NCI-H526 treated with DMSO at 0.1 percent for 48 hours (cell line): ENCODE results near the gene CDC42EP5.

ENCODE experiments used
- DNase-seq: peaks from one replicate; lab custom pipeline; 2025; lab: John Stamatoyannopoulos, UW

Gene CDC42EP5

DNA sequence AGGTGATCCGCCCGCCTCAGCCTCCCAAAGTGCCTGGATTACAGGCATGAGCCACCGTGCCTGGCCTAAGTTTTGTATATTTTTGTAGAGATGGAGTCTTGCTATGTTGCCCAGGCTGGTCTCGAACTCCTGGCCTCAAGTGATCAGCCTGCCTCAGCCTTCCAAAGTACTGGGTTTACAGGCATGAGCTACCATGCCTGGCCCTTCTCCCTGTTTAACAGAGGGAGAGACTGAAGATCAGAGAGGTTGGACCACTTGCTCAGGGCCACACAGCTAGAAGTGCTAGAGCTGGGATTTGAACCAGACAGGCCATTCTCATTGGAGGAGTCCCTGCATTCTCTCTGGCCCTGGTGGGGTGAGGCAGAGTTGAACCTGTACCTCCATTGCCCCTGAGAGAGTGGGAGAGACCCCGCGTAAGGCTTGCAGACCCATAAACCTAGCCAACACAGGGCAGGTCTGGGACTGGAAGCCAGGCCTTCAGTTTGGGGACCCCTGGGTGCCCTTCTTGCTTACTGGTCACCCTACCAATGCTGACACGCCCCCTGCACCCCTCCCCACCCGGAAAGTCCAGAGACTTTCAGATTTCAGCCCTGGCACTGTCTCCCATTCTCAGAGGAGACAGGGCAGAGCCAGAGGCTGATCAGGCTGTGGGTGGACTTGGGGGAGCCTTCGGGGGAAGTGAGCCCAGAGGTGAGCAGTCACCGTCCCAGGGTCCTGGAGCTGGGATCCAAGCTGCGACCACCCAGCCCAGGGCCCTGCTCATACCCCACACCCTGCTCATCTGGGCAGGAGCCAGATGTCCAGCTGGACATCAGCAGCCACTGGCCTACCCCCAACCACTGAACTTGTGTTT, 44.5 kb downstream of the CDC42EP5 start:
- no peak for DNase-seq

DNA sequence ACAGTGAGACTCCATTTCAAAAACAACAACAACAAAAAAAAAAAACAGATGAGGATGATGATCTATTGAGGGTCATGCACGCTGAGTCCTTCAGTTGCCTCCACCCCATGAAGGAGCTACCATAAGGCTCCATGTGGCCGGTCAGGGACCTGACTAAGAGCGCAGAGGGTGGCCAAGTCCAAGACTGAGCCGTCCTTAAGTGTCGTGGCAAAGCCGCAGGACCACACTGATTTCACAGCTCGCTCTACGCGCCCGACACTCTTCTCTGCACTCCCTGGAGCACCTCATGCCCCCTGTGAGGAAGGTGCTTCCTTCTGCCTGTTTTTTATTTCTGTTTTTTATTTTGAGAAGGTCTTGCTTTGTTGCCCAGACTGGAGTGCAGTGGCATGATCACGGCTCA, 45.5 kb downstream of the CDC42EP5 start:
- DNase-seq = no peak

DNA sequence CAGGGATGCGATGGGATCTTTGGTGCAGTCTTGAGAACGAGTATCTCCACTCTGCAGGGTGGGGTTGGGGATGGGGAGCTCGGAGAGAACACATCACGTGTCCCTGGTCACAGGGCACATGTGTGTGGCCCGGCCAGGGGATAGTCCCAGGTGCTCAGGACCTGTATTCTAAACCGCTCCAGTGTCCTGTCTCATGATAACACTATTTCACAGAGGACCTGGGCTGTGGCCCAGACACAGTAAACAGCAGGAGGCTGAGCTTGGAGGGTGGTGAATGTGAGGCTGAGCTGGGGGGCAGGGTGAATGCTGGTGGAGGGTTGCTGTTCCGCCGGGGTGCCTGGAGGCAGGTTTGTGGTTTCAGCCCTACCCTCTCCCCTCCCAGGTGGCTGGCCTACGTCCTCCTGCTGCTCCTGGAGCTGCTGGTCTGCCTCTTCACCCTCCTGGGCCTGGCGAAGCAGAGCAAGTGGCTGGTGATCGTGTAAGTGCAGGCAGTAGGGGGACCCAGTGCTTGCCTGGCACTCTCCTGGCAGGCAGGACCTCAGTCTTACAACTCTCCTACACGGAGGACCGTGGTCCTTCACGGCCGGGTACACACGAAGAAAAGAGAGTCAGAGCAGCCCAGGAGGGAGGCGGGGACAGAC, 46.7 kb downstream of the CDC42EP5 start:
- no peak for DNase-seq

DNA sequence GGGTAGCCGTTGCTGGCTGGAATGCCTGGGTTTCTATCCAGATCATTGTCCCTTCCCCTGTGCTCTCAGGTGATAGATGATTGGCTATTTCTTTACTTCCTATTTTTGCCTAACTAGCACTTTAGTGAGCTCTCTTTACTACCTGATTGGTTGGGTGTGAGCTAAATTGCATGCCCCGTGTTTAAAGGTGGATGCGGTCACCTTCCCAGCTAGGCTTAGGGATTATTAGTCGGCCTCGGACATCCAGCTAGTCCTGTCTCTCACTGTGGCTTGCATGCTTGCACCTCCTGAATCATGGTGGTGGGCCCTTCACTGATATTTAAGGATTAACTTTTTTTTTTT, 47.7 kb downstream of the CDC42EP5 start:
- DNase-seq = no peak

DNA sequence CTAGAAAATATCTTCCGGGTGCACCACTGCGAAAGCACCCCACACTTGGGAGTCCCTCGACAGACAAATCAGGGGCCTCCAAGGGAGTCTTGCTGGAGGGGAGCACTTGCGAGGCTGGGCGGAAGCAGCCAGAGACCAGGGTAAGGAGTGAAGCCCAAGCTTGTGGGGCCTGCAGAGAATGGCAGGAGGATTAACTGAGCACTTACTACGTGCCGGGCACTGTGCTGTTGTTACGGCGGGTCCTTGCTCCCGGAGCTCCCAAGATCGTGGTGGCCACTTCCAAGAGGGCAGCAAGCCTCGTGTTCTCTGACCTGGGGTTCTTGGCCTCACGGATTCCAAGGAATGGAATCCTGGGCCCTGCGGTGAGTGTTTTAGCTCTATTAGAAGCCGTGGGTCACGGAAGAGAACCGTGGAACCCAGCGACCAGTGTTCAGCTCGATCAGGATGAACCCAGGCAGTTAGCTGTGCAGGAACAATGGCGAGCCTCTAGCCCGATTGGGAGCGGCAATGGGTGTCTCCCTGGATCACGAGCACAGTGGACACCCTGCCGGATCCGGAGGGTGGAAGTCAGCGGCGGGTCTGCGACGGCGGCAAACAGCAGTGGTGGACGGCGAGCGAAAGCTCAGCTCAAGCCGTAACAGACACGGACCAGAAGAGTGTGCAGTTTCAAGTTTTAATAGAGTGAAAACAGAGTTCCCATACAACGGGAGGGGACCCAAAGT, 48.3 kb downstream of the CDC42EP5 start:
- DNase-seq = no peak

DNA sequence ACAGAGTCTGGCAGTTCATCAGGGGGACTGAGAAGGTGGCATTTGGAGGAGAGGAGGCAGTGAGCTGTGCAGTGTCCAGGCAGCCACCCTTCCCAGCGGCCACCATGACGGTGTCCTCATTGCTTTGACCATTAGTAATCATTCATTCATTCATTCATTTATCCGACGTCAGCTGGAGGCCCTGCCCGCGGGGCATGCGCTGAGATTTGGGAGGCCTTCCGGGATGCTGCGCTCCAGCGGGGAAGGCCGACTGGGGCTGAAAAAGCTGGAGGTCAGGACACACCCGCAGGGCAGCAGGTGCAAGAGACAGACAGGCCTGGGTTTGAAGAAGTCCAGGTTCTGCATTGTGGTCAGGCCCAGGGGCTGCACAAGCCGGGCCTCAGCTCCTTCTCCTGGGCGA, 48.9 kb downstream of the CDC42EP5 start:
- no peak for DNase-seq

DNA sequence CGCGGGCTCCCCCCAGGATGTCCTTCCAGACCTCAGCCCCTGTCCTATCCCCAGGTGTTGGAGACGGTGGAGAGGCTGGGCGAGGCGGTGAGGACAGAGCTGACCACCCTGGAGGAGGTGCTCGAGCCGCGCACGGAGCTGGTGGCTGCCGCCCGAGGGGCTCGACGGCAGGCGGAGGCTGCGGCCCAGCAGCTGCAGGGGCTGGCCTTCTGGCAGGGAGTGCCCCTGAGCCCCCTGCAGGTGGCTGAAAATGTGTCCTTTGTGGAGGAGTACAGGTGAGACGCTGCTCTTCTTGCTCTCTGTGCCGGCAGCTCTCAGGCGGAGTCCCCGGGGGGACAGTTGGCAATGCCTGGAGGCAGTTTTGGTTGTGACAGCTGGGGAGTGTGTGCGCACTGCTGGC, 51.0 kb downstream of the CDC42EP5 start:
- DNase-seq = no peak

DNA sequence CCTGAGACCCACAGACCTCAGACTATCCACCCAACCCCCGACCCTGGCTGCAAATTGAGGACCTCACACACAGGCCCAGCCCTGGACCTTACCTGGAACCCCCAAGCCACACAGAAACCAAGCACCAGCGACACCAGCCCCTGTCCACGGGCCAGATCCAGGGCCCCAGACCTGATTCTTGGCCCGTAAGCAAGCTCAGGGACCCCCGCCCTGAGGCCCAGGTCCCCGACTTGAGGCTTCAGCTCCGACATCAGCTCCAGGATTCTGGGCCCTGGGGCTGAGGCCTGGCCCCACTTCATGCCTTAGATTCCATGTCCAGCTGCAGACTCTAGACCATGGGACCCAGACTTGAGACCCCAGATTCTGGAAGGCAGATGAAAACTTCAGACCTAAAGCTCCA, 51.6 kb downstream of the CDC42EP5 start:
- DNase-seq = no peak

DNA sequence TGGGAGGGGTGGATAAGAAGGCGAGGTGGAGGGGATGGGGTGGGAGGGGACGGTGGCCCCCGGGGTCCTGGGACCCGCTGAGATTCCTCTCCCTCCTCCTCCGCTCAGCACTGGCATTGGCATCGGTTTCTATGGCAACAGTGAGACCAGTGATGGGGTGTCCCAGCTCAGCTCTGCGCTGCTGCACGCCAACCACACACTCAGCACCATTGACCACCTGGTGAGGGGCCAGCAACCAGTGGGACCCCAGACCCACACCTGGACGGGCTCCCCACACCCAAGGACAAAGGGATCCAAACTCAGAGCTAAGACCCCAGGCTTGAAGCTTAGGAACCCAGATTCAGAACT, 52.0 kb downstream of the CDC42EP5 start:
- DNase-seq = no peak

DNA sequence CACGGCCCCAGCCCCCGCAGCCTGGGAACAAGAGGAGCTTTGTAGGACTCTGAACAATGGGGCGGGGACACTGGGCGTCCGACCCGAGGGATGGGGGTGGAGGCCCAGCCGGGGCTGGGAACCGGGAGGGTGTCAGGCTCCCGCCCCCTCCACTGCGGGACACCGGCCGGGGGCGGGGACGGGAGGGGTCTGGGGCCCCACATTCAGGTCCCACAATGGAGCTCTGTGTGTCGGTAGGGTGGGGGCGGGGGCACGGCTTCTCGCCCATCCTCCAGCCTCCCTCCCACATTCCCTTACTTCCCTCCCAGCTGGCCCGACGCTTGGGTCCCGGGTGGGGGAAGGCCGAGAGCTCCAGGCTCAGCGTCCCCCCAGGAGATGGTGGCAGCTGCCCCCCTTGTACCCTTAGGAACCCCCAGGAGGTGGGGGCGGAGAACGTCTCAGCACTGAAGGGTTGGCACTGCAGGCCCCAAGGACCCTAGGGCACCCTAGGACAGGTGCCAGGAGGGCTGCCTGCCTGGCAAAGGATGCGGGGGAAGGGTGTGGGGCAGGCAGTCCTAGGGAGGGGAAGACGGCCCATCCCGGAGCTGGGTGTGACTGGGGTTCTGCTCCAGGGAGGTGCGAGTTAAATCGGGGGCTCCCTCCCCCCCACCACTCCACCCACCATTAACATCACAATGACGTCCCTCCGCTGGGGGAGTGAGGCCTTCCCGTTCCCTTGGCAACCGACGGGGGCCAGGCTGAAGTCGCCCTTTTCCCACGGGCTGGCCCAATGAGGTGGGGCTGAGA, 52.5 kb downstream of the CDC42EP5 start:
- DNase-seq = no peak

DNA sequence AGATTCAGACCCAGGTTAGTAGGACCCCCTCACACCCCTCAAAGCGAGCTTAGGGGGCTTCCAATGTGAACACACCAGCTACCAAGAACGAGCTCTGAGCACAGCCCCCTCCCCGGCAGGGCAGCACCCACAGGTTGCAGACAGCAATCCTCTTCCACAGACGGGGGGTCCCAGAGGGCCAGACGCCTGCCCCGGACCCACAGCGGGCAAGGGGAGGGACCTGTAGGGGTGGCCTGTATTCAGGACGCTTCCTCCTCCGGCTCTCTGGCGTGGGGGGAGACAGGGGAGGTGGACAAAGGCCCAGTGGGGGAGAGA, 53.1 kb downstream of the CDC42EP5 start:
- DNase-seq = no peak

DNA sequence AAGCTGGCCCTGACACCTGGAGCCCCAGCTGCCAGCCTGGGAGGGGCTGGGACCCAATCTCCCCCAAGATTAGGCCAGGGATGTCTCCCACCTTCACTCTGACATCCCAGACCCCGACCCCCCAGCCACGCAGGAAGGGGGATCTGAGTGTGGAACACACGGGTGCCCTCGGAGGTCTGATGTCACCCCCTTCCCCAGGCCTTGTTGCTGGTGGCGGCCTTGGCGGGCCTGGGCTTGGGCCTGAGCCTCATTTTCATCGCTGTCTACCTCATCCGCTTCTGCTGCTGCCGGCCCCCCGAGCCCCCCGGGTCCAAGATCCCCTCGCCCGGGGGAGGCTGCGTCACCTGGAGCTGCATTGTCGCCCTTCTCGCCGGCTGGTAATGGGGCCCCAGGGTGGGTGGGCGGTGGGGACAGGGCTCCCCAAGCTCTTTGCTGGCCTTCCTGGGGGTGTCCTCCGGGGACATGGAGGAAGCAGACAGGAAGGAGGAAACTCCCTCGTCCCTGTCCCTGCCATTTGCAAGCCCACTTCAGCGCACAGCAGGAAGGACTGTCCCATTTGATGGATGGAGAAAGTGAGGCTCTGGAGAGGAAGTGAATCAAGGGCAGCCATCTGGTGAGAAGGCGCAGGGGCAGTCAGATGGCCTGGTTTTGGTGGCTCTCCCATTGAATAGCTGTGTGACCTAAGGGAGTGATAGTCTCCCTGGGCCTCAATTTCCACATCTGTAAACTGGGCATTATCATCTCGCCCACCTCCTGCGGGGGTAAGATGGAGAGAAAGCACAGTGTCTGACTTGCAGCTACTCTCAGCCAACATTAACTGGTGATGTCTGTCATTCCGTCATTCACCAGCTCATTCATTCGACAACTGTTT, 53.9 kb downstream of the CDC42EP5 start:
- DNase-seq = no peak

DNA sequence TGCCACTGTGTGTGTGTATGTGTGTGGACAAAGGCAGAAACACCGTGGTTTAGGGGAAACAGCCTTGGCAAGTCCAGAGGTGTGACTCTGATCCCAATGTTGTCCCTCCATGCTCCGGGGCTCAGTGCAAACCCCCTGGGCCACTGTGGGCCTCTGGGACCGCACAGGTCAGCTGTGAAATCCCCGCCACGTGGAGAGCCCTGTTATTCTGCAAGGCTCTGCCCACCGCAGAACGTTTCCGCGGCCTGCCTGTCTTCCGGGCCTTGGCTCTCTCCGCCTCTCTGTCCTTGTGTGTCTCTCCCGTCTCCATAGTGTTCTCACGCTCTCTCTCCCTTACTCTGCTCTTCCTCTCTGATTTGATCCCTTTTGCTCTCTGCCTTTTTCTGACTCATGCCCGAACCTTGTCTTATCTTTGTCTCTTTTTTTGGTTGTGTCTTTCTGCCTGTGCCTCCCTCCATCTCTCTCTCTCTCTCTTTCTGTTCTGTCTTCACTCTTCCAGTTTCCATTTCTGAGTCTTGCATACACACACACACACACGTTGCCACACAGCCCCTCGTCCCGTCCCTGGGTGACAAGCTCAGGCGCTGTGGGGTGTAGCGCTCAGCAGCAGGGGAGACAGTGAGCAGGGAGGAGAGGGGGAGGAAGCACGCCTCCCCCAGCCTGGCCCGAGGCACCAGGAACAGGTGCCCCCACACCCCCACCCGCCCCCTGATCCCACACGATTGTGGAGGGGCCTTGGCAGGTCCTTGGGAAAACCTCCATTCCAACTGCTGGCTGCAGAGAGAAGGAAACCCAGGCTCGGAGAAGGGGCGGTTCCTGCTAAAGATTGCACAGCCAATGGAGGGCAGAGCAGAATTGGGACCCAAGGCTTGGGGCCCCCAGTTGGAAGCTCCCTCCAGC, 54.8 kb downstream of the CDC42EP5 start:
- no peak for DNase-seq

DNA sequence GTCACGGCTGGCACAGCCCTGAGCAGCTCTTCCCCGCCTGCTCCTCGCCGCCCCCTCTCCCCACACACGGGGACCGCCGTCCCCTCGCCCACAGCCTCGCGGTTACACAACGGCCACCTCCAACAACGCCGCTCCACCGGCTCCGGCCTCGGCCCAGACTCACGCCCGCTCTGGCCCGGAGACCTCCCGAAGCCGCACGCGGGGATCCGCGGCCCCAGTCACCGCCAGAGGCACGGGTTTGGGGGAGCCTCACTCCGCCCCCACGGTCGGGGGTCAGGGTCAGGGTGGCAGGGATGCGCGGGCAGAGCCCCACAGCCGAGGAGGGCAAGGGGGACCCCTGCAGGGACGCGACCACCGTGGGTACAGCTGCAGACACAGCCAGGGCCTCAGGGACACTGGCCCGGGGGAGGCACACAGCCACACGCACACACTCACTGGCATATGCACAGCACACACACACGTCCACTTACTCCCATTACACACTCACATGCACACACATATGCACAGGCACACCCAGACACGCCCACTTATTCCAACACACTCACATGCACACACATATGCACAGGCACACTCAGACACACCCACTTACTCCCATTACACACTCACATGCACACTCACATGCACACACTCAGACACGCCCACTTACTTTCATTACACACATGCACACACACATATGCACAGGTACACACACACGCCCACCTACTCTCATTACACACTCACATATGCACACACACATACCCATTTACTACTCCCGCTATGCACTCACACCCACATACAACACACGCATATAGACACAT, 56.2 kb downstream of the CDC42EP5 start:
- no peak for DNase-seq

DNA sequence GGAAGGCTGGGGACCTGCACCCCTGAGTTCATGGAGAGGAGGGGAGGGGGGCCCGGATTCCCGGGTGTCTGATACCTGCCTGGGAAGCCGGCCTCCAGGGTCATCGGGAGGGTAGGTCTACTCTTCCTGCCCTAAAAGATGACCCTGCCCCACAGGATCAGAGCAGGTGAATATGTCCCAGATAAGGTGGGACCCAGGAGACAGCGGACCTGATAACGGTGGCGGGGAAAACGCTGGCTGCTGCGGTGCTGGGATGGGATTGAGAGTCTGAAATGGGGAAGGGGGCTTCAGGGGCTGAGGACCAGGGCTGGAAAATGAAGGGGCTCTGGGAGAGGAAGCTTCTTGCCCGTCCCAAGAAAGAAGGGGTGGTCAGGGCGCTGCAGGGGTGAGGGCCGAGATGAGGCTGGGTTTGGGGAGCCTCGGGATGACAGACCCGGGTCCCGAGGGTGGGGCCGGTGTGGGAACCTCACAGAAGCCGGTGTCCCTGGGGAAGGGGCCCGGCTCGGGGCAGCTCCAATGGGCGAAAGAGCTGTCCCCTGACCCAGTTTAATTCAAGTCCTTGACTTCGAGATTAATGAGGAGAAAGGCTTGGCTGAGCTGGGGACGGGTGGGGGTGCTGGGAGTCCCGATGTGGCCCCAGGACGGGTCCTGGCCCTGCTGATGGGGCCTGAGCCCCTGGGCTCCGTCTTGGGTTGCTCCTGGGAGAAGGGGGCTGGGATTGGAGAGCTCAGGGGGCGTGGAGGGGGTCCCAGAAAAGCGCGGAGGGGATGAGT, 57.0 kb downstream of the CDC42EP5 start:
- no peak for DNase-seq

DNA sequence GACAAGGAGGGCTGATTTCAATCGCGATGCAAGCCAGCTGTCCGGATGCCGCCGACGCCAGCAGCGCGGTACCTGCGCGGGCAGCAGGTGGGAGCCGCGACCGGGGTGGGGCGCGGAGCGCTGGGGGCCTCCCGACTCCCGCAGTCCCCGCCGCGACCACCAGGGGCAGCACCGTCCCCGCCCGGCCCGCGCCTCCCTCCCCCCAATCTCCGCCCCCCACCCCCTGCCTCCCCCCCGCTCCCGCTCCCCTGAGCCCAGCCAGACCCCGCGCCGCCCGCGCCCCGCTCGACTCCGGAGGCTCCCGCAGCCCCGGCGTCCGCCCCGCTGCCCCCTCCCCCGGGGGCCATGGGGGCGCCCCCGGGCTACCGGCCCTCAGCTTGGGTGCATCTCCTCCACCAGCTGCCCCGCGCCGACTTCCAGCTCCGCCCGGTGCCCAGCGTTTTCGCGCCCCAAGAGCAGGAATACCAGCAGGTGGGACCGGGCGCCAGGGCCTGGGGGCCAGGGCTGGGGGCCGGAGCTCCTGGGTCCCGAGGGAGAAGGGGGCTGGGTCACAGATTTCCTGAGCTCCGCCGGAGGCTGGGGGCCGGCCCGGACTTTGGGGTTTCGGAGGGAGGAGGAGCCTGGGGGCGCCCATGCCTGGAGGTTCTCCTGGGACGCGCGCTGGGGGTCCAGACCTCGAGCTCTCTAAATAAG, 57.7 kb downstream of the CDC42EP5 start, which contains the start of gene TTYH1:
TTYH1 (plus strand) TSS at position 257 of the 693 bp plus-strand sequence; CDS start at position 346, 89 bp downstream.
- no peak for DNase-seq
